ENCODE results near the gene FBN1.

DNA sequence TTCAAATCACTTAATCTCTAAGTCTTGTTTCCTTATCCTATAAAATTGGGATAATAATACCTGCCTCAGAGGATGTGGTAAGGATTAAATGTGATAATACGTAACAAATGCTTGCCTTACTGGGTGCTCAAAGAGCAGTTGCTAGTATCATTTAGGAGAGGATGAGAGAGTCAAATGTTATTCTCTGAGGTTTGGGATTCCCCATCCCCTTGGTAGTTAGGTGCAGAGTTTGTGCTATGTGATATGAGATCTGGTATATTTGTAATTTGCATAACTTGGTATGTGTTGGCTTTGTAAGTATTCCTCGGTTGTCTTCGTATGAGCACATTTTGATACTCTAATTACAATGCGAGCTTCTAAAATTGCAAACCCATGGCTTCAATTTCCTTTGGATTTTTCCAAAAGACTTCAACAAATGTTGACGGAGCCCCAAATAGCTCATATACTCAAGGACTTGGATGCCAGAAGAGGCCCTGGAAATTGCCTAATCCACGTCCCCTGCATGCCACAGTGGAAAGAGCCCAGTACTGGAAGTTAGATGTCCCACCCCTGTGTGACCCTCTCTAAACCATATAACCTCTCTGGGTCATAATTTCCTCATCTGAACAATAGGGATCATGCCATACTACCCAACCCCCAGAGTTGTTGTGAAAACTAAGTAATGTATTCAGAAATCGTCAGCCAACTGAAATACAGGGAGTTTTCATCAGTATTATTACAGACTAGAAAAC lies 85.0 kb downstream of the FBN1 start:
- TF ChIP-seq, protein P1, sequence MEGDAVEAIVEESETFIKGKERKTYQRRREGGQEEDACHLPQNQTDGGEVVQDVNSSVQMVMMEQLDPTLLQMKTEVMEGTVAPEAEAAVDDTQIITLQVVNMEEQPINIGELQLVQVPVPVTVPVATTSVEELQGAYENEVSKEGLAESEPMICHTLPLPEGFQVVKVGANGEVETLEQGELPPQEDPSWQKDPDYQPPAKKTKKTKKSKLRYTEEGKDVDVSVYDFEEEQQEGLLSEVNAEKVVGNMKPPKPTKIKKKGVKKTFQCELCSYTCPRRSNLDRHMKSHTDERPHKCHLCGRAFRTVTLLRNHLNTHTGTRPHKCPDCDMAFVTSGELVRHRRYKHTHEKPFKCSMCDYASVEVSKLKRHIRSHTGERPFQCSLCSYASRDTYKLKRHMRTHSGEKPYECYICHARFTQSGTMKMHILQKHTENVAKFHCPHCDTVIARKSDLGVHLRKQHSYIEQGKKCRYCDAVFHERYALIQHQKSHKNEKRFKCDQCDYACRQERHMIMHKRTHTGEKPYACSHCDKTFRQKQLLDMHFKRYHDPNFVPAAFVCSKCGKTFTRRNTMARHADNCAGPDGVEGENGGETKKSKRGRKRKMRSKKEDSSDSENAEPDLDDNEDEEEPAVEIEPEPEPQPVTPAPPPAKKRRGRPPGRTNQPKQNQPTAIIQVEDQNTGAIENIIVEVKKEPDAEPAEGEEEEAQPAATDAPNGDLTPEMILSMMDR (IDR thresholded peaks at IDR 0.05; ENCODE audit: low read length): no peak
- TF ChIP-seq EZH2 (optimal IDR thresholded peaks at IDR 0.05; ENCODE audit: low read depth, low read length): no peak

All from MM.1S (cell line).